Measurements from ENCODE around the gene RNF113B.

RNF113B gene

GRCh38 chr13:98176777-98177608 is at the start of gene RNF113B:
RNF113B (minus strand) TSS chr13:98177269; CDS start chr13:98177236, 33 bp downstream.
- Histone ChIP-seq H3K4me3 (ENCODE audit: low read depth in 1 of 2, low read length in 2 of 2) (no peak within 1 kb of the TSS), H3K36me3 (ENCODE audit: insufficient read depth, low read length) (no peaks in the 10 kb centered on the region), H3K9ac (ENCODE audit: low read length) (no peak within 1 kb of the TSS), H3K27ac (ENCODE audit: low read depth, low read length) (no peak within 1 kb of the TSS), H3K9me3 (ENCODE audit: low read length) (no peaks in the 10 kb centered on the region), H3K4me1 (ENCODE audit: insufficient read depth, low read length) (peaks cover 33% of the 10 kb centered on the region), H3K27me3 (ENCODE audit: control insufficient read depth in 1 of 2, insufficient read depth in 2 of 2, low read length in 2 of 2) (no peaks in the 10 kb centered on the region)

GRCh38 chr13:98226496-98226895 is 49.4 kb upstream of the RNF113B start:
- Histone ChIP-seq H3K9ac (ENCODE audit: low read length) (no peak overlapping the region), H3K4me3 (ENCODE audit: low read depth in 1 of 2, low read length in 2 of 2) (no peak overlapping the region), H3K27ac (ENCODE audit: low read depth, low read length) (no peak overlapping the region), H3K4me1 (ENCODE audit: insufficient read depth, low read length) (peaks cover 22% of the 10 kb centered on the region), H3K9me3 (ENCODE audit: low read length) (no peaks in the 10 kb centered on the region), H3K36me3 (ENCODE audit: insufficient read depth, low read length) (no peaks in the 10 kb centered on the region), H3K27me3 (ENCODE audit: control insufficient read depth in 1 of 2, insufficient read depth in 2 of 2, low read length in 2 of 2) (no peaks in the 10 kb centered on the region)

DNA sequence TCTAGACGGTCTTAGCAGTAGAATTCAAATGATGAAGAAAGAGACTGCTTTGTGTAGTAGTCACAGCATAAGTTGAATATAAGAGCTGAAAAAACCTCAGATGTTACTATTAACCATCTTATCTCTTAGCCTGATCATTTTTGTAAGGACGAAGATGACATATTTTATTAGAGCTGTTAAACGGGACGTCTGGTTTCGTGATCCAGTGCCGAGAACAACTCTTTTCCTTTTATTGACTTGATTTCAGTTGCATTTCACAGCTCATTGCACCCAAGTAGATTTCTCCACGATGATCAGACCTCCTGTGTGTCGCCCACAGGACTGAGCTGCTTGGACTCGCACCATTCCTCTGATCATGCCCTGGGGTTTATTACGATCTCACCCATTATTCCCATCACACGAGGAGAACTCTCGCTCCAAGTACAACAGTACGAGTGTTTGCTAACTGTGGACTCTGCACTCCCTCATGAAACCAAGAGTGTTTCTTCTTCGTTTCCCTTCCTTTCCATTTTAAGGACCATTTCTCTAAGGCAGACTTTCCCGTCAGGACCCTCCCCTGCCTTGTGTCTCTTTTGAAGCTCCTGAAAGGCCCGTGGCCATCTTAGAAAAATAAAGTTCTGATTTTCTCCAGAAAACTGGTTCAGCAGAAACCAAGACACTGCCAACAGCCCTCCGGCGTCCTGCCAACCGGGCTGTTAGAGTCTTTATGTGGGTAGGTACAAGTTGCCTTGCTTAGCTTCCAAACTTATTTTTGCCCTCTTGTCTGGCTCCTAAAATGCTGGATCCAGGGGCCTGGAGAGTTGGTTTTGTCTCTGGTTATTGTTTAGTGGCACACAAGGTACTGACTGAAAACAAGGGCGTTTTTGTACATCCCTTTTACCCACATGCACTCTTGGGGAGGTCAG is 48.2 kb upstream of the RNF113B start:
- Histone ChIP-seq H3K4me1 (ENCODE audit: insufficient read depth, low read length) (peaks cover 30% of the 10 kb centered on the region), H3K9ac (ENCODE audit: low read length) (no peak overlapping the region), H3K27me3 (ENCODE audit: control insufficient read depth in 1 of 2, insufficient read depth in 2 of 2, low read length in 2 of 2) (no peaks in the 10 kb centered on the region), H3K4me3 (ENCODE audit: low read depth in 1 of 2, low read length in 2 of 2) (no peak overlapping the region), H3K9me3 (ENCODE audit: low read length) (no peaks in the 10 kb centered on the region), H3K27ac (ENCODE audit: low read depth, low read length) (no peak overlapping the region), H3K36me3 (ENCODE audit: insufficient read depth, low read length) (no peaks in the 10 kb centered on the region)

GRCh38 chr13:98224557-98224956 is 47.5 kb upstream of the RNF113B start:
- no peaks in the 10 kb centered on the region for H3K27me3 ChIP-seq (ENCODE audit: control insufficient read depth in 1 of 2, insufficient read depth in 2 of 2, low read length in 2 of 2)
- no peak overlapping the region for H3K4me3 ChIP-seq (ENCODE audit: low read depth in 1 of 2, low read length in 2 of 2)
- H3K9me3 ChIP-seq (ENCODE audit: low read length): no peaks in the 10 kb centered on the region
- H3K27ac ChIP-seq (ENCODE audit: low read depth, low read length): no peak overlapping the region
- no peak overlapping the region for H3K9ac ChIP-seq (ENCODE audit: low read length)
- H3K4me1 ChIP-seq (ENCODE audit: insufficient read depth, low read length): peaks cover 37% of the 10 kb centered on the region
- H3K36me3 ChIP-seq (ENCODE audit: insufficient read depth, low read length): no peaks in the 10 kb centered on the region

- Histone ChIP-seq H3K36me3 (ENCODE audit: insufficient read depth, low read length) (no peaks in the 10 kb centered on the region), H3K4me1 (ENCODE audit: insufficient read depth, low read length) (peaks cover 37% of the 10 kb centered on the region), H3K9ac (ENCODE audit: low read length) (no peak overlapping the region), H3K9me3 (ENCODE audit: low read length) (no peaks in the 10 kb centered on the region), H3K27ac (ENCODE audit: low read depth, low read length) (no peak overlapping the region), H3K4me3 (ENCODE audit: low read depth in 1 of 2, low read length in 2 of 2) (no peak overlapping the region), H3K27me3 (ENCODE audit: control insufficient read depth in 1 of 2, insufficient read depth in 2 of 2, low read length in 2 of 2) (no peaks in the 10 kb centered on the region)
These were observed 46.7 kb upstream of the RNF113B start for GRCh38 chr13:98223741-98224140.

DNA sequence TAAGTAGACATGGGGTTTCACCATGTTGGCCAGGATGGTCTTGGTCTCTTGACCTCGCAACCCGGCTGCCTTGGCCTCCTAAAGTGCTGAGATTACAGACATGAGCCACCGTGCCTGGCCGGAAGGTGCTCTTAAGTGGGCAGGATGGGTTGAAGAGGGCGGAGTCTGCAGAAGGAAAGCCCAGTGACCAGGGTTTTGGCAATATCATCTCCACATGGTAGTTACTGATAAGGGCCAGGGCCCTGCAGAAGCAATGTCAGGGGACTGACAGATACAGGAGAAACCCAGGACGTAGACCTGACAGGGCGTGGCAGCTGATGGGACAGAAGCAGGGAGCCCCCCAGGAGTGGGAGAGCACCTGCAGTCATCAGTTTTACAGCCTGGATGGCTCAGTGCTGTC is 45.7 kb upstream of the RNF113B start:
- Histone ChIP-seq H3K27ac (ENCODE audit: low read depth, low read length) (no peak overlapping the region), H3K4me3 (ENCODE audit: low read depth in 1 of 2, low read length in 2 of 2) (no peak overlapping the region), H3K9ac (ENCODE audit: low read length) (no peak overlapping the region), H3K27me3 (ENCODE audit: control insufficient read depth in 1 of 2, insufficient read depth in 2 of 2, low read length in 2 of 2) (no peaks in the 10 kb centered on the region), H3K36me3 (ENCODE audit: insufficient read depth, low read length) (no peaks in the 10 kb centered on the region), H3K4me1 (ENCODE audit: insufficient read depth, low read length) (peaks cover 37% of the 10 kb centered on the region), H3K9me3 (ENCODE audit: low read length) (no peaks in the 10 kb centered on the region)

GRCh38 chr13:98222081-98222554 is 45.0 kb upstream of the RNF113B start:
- Histone ChIP-seq H3K36me3 (ENCODE audit: insufficient read depth, low read length) (no peaks in the 10 kb centered on the region), H3K4me1 (ENCODE audit: insufficient read depth, low read length) (peaks cover 37% of the 10 kb centered on the region), H3K27me3 (ENCODE audit: control insufficient read depth in 1 of 2, insufficient read depth in 2 of 2, low read length in 2 of 2) (no peaks in the 10 kb centered on the region), H3K9me3 (ENCODE audit: low read length) (no peaks in the 10 kb centered on the region), H3K27ac (ENCODE audit: low read depth, low read length) (no peak overlapping the region), H3K9ac (ENCODE audit: low read length) (no peak overlapping the region), H3K4me3 (ENCODE audit: low read depth in 1 of 2, low read length in 2 of 2) (no peak overlapping the region)

- no peak overlapping the region for H3K27ac ChIP-seq (ENCODE audit: low read depth, low read length)
These were observed 44.2 kb upstream of the RNF113B start for GRCh38 chr13:98221234-98221633.

GRCh38 chr13:98220271-98220791 is 43.3 kb upstream of the RNF113B start:
- Histone ChIP-seq H3K36me3 (ENCODE audit: insufficient read depth, low read length) (no peaks in the 10 kb centered on the region), H3K4me1 (ENCODE audit: insufficient read depth, low read length) (peaks cover 27% of the 10 kb centered on the region), H3K27me3 (ENCODE audit: control insufficient read depth in 1 of 2, insufficient read depth in 2 of 2, low read length in 2 of 2) (no peaks in the 10 kb centered on the region), H3K9me3 (ENCODE audit: low read length) (no peaks in the 10 kb centered on the region), H3K27ac (ENCODE audit: low read depth, low read length) (no peak overlapping the region), H3K4me3 (ENCODE audit: low read depth in 1 of 2, low read length in 2 of 2) (no peak overlapping the region), H3K9ac (ENCODE audit: low read length) (no peak overlapping the region)

More at GRCh38 chr13:98221234-98221633, 44.2 kb upstream of the RNF113B start:
- no peaks in the 10 kb centered on the region for H3K27me3 ChIP-seq (ENCODE audit: control insufficient read depth in 1 of 2, insufficient read depth in 2 of 2, low read length in 2 of 2)
- peaks cover 36% of the 10 kb centered on the region for H3K4me1 ChIP-seq (ENCODE audit: insufficient read depth, low read length)
- H3K36me3 ChIP-seq (ENCODE audit: insufficient read depth, low read length): no peaks in the 10 kb centered on the region
- no peak overlapping the region for H3K4me3 ChIP-seq (ENCODE audit: low read depth in 1 of 2, low read length in 2 of 2)
- no peaks in the 10 kb centered on the region for H3K9me3 ChIP-seq (ENCODE audit: low read length)
- H3K9ac ChIP-seq (ENCODE audit: low read length): no peak overlapping the region

- Histone ChIP-seq H3K27ac (ENCODE audit: low read depth, low read length) (no peak overlapping the region), H3K9ac (ENCODE audit: low read length) (no peak overlapping the region), H3K9me3 (ENCODE audit: low read length) (no peaks in the 10 kb centered on the region), H3K27me3 (ENCODE audit: control insufficient read depth in 1 of 2, insufficient read depth in 2 of 2, low read length in 2 of 2) (no peaks in the 10 kb centered on the region), H3K4me1 (ENCODE audit: insufficient read depth, low read length) (peaks cover 30% of the 10 kb centered on the region), H3K36me3 (ENCODE audit: insufficient read depth, low read length) (no peaks in the 10 kb centered on the region), H3K4me3 (ENCODE audit: low read depth in 1 of 2, low read length in 2 of 2) (no peak overlapping the region)
These were observed 42.6 kb upstream of the RNF113B start for GRCh38 chr13:98219685-98220084.

GRCh38 chr13:98217597-98217996 is 40.5 kb upstream of the RNF113B start:
- Histone ChIP-seq H3K27me3 (ENCODE audit: control insufficient read depth in 1 of 2, insufficient read depth in 2 of 2, low read length in 2 of 2) (no peaks in the 10 kb centered on the region), H3K9me3 (ENCODE audit: low read length) (no peaks in the 10 kb centered on the region), H3K4me1 (ENCODE audit: insufficient read depth, low read length) (peaks cover 39% of the 10 kb centered on the region), H3K9ac (ENCODE audit: low read length) (no peak overlapping the region), H3K4me3 (ENCODE audit: low read depth in 1 of 2, low read length in 2 of 2) (no peak overlapping the region), H3K27ac (ENCODE audit: low read depth, low read length) (no peak overlapping the region), H3K36me3 (ENCODE audit: insufficient read depth, low read length) (no peaks in the 10 kb centered on the region)
